ENCODE results near the gene ZYX. TPM values are rescaled to one million over a fixed set of nuclear protein-coding genes. Genes with fewer than 3 reads are reported as not detected.

ZYX gene
- total and polyA plus RNA-seq, 9 of the 15 experiments (the other 6 are each of a cell fraction or from before 2014, with no cell fraction given) = 1.8 to 130 (median 15.7) TPM

- TF ChIP-seq ZNF280B (CRISPR knock-in tag; IDR thresholded peaks at IDR 0.05) = no peak
- no peak for TF ChIP-seq CCNT2 (IDR thresholded peaks at IDR 0.05; ENCODE audit: borderline replicate concordance, extremely low read depth, insufficient read length, low read depth, low read length)
- TF ChIP-seq ZNF644 (tag; IDR thresholded peaks at IDR 0.05; ENCODE audit: low read depth) = no peak
- no peak for TF ChIP-seq ZNF696 (CRISPR knock-in tag; conservative IDR thresholded peaks at IDR 0.05)
- no peak for TF ChIP-seq E2F8 (IDR thresholded peaks at IDR 0.05; ENCODE audit: low read depth, partially characterized antibody)
- no peak for TF ChIP-seq HMGXB4 (CRISPR knock-in tag; IDR thresholded peaks at IDR 0.05)
- no peak for TF ChIP-seq SMAD3 (CRISPR knock-in tag; conservative IDR thresholded peaks at IDR 0.05)
- TF ChIP-seq CHD1 (IDR thresholded peaks at IDR 0.05; ENCODE audit: low read length) = peak; percentile 83
- TF ChIP-seq SAFB2 (IDR thresholded peaks at IDR 0.05; ENCODE audit: borderline replicate concordance, low read depth, low read length, severe bottlenecking) = no peak
- TF ChIP-seq FOXO4 (CRISPR knock-in tag; IDR thresholded peaks at IDR 0.05) = no peak
- TF ChIP-seq ZNF695 (CRISPR knock-in tag; IDR thresholded peaks at IDR 0.05) = no peak
- TF ChIP-seq SNRNP70 (optimal IDR thresholded peaks at IDR 0.05; ENCODE audit: low read depth, low read length) = no peak
- TF ChIP-seq SMAD2 (IDR thresholded peaks at IDR 0.05; ENCODE audit: low read depth, low read length) = no peak
- TF ChIP-seq CREM (IDR thresholded peaks at IDR 0.05; ENCODE audit: low read depth) = no peak
- no peak for TF ChIP-seq HMBOX1 (IDR thresholded peaks at IDR 0.05)
- TF ChIP-seq TEAD4 (IDR thresholded peaks at IDR 0.05; ENCODE audit: low read length) = no peak
- TF ChIP-seq TEAD4 (CRISPR knock-in tag; IDR thresholded peaks at IDR 0.05; ENCODE audit: borderline replicate concordance) = no peak
- 0 out of 2 replicates have a peak, but pooled peaks have one; percentile 24 for TF ChIP-seq ZNF830 (CRISPR knock-in tag; IDR thresholded peaks at IDR 0.05)
- TF ChIP-seq ZNF77 (CRISPR knock-in tag; IDR thresholded peaks at IDR 0.05) = no peak
- TF ChIP-seq SIX5 (IDR thresholded peaks at IDR 0.05; ENCODE audit: borderline replicate concordance in 1 of 2, insufficient read depth in 1 of 2, low read depth in 1 of 2, low read length in 2 of 2) = no peak
Measured at GRCh38 chr7:143381427-143382125, 431 bp downstream of the ZYX start (continued).

All from K562 (cell line).